ENCODE results near the gene PIBF1. TPM values are rescaled to one million over a fixed set of nuclear protein-coding genes. Genes with fewer than 3 reads are reported as not detected.

PIBF1 gene
- total and polyA plus RNA-seq, 10 of the 15 experiments (the other 5 are each of a cell fraction or from before 2014, with no cell fraction given) = 6.4 to 24.5 (median 11.1) TPM

- SMC1A ChIA-PET (ENCODE audit: uncharacterized antibody, unreplicated experiment) = no interaction called here
These were observed 38.4 kb downstream of the PIBF1 start for GRCh38 chr13:72820156-72820897.

More at GRCh38 chr13:72820156-72820897, 38.4 kb downstream of the PIBF1 start:
- H3K4me2 ChIP-seq (ENCODE audit: control insufficient read depth, insufficient read depth) = no peak overlapping the region
- H3K4me1 ChIP-seq (ENCODE audit: control insufficient read depth, insufficient read depth, low read length) = no peaks in the 10 kb centered on the region
- in situ Hi-C loops (cut with MboI) (loop anchor here (25.0 kb wide), 1 partner anchor 592 kb away; no protein-coding TSS in a partner anchor), intact Hi-C loops (cut with micrococcal nuclease; ENCODE audit: unreplicated experiment) (no loop called here)
- H4K20me1 ChIP-seq (ENCODE audit: control insufficient read depth, insufficient read depth) = no peaks in the 10 kb centered on the region
- 92% methylated on average over 8 of the region's 8 CpGs for WGBS (ENCODE audit: insufficient coverage, insufficient replicate concordance, low lambda C conversion rate, missing lambda C conversion rate)
- TF ChIP-seq IRF5 (IDR thresholded peaks at IDR 0.05; ENCODE audit: borderline replicate concordance) (no peak), POLR2AphosphoS5 (IDR thresholded peaks at IDR 0.05; ENCODE audit: low read length) (no peak), MEF2A (IDR thresholded peaks at IDR 0.05; ENCODE audit: insufficient read depth, low read depth, low read length) (no peak), RELA (IDR thresholded peaks at IDR 0.05; ENCODE audit: borderline replicate concordance, partially characterized antibody) (no peak), HSF1 (IDR thresholded peaks at IDR 0.05; ENCODE audit: low read depth, low read length) (no peak), NFYB (IDR thresholded peaks at IDR 0.05; ENCODE audit: insufficient read depth, low read depth, low read length) (no peak), SREBF2 (IDR thresholded peaks at IDR 0.05; ENCODE audit: low read length) (no peak), PAX8 (IDR thresholded peaks at IDR 0.05) (no peak), ELK1 (IDR thresholded peaks at IDR 0.05; ENCODE audit: low read depth, low read length) (no peak)
- TF ChIP-seq, protein P1, sequence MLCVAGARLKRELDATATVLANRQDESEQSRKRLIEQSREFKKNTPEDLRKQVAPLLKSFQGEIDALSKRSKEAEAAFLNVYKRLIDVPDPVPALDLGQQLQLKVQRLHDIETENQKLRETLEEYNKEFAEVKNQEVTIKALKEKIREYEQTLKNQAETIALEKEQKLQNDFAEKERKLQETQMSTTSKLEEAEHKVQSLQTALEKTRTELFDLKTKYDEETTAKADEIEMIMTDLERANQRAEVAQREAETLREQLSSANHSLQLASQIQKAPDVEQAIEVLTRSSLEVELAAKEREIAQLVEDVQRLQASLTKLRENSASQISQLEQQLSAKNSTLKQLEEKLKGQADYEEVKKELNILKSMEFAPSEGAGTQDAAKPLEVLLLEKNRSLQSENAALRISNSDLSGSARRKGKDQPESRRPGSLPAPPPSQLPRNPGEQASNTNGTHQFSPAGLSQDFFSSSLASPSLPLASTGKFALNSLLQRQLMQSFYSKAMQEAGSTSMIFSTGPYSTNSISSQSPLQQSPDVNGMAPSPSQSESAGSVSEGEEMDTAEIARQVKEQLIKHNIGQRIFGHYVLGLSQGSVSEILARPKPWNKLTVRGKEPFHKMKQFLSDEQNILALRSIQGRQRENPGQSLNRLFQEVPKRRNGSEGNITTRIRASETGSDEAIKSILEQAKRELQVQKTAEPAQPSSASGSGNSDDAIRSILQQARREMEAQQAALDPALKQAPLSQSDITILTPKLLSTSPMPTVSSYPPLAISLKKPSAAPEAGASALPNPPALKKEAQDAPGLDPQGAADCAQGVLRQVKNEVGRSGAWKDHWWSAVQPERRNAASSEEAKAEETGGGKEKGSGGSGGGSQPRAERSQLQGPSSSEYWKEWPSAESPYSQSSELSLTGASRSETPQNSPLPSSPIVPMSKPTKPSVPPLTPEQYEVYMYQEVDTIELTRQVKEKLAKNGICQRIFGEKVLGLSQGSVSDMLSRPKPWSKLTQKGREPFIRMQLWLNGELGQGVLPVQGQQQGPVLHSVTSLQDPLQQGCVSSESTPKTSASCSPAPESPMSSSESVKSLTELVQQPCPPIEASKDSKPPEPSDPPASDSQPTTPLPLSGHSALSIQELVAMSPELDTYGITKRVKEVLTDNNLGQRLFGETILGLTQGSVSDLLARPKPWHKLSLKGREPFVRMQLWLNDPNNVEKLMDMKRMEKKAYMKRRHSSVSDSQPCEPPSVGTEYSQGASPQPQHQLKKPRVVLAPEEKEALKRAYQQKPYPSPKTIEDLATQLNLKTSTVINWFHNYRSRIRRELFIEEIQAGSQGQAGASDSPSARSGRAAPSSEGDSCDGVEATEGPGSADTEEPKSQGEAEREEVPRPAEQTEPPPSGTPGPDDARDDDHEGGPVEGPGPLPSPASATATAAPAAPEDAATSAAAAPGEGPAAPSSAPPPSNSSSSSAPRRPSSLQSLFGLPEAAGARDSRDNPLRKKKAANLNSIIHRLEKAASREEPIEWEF (IDR thresholded peaks at IDR 0.05; ENCODE audit: insufficient replicate concordance, low read depth, low read length) = no peak
- H3K9ac ChIP-seq (ENCODE audit: control insufficient read depth, insufficient read depth, low read length) = no peak overlapping the region
- no peak overlapping the region for H2AFZ ChIP-seq (ENCODE audit: control insufficient read depth, low read depth, low read length)
- ChIA-PET POLR2A (no interaction called here), CTCF (interaction anchor here (3.0 kb wide), 1 partner anchor 13 kb away, joined by 13 read pairs; no protein-coding TSS in a partner anchor), RAD21 (ENCODE audit: unreplicated experiment) (no interaction called here)
- no TSS peak for BruUV-seq (replicated peaks)
- H3K79me2 ChIP-seq (ENCODE audit: control insufficient read depth, insufficient read depth, low read length) = no peaks in the 10 kb centered on the region
- DNase-seq (ENCODE audit: low read depth, low spot score) (no peak), ATAC-seq (no peak), FAIRE-seq (no peak)
- H3K27ac ChIP-seq (ENCODE audit: control insufficient read depth, insufficient read depth) = no peak overlapping the region
- H3K4me3 ChIP-seq = no peak overlapping the region
- no peaks in the 10 kb centered on the region for H3K27me3 ChIP-seq (replicated peaks in 1 of 2; ENCODE audit: control insufficient read depth in 2 of 2, insufficient read depth in 2 of 2, low read length in 1 of 2)
- peaks cover 0 to 2% of the 10 kb centered on the region in 2 experiments; a peak in 3 of 4 replicates for H3K36me3 ChIP-seq (ENCODE audit: control insufficient read depth in 2 of 2, insufficient read depth in 2 of 2, low read length in 1 of 2)
- H3K9me3 ChIP-seq (replicated peaks; ENCODE audit: control insufficient read depth, insufficient read depth, low read length) = no peaks in the 10 kb centered on the region

Data from GM12878 (cell line).